HepG2 (cell line): ENCODE results near the gene RTN4. TPM values are rescaled to one million over a fixed set of nuclear protein-coding genes. Genes with fewer than 3 reads are reported as not detected.

ENCODE experiments used
- AHR ChIP-seq: IDR thresholded peaks from 2 replicates; pipeline ENCODE4 v1.6.1; 2018; ENCODE audit warnings: missing genetic modification reagents, missing compliant biosample characterization
- ARID3A ChIP-seq: IDR thresholded peaks from 2 replicates; pipeline ENCODE4 v1.6.1; 2012; ENCODE audit warnings: low read depth, low read length, improper control_type of control experiment
- ASH2L ChIP-seq: fragments of 300-600, 200-600 bp; sonication (generic); IDR thresholded peaks from 2 replicates; pipeline ENCODE4 v1.7.0; 2017; ENCODE audit warnings: low read depth, mild to moderate bottlenecking, moderate library complexity, mixed read lengths, low read length; ENCODE audit not compliant: insufficient read length
- ATF7-NPFF ChIP-seq: sonication (generic); formaldehyde crosslinking; IDR thresholded peaks from 2 replicates; pipeline ENCODE4 v1.8.1; 2023; ENCODE audit warnings: mild to moderate bottlenecking, low read depth, missing genetic modification reagents, moderate library complexity
- BCL6 ChIP-seq: IDR thresholded peaks from 2 replicates; pipeline ENCODE4 v1.6.1; 2016; ENCODE audit warnings: missing genetic modification reagents, missing compliant biosample characterization
- CBX2 ChIP-seq, 2 experiments: fragments of 200-600 bp in 1 of 2; sonication (generic); formaldehyde crosslinking in 1 of 2; IDR thresholded peaks; 2 replicates each; pipeline versions ENCODE4 v1.7.0 to v1.8.1; 2018 to 2022; ENCODE audit warnings: low read depth in 2 of 2, low read length in 1 of 2, mild to moderate bottlenecking in 1 of 2, missing genetic modification reagents in 1 of 2
- CREBL2 ChIP-seq: sonication (generic); formaldehyde crosslinking; IDR thresholded peaks from 2 replicates; pipeline ENCODE4 v1.8.1; 2023; ENCODE audit warnings: missing genetic modification reagents, mild to moderate bottlenecking, borderline replicate concordance
- FOXC1 ChIP-seq: sonication (generic); formaldehyde crosslinking; IDR thresholded peaks from 2 replicates; pipeline ENCODE4 v1.8.0; 2022; ENCODE audit warnings: mild to moderate bottlenecking, missing genetic modification reagents, borderline replicate concordance
- FOXJ3 ChIP-seq: sonication (generic); formaldehyde crosslinking; IDR thresholded peaks from 2 replicates; pipeline ENCODE4 v1.4.0; 2020; ENCODE audit warnings: missing genetic modification reagents, mild to moderate bottlenecking, borderline replicate concordance
- HCFC1 ChIP-seq: fragments of 150-350 bp; IDR thresholded peaks from 2 replicates; pipeline ENCODE4 v1.6.1; 2014; ENCODE audit warnings: low read depth, low read length
- KDM3A ChIP-seq: IDR thresholded peaks from 2 replicates; pipeline ENCODE4 v1.6.1; 2018; ENCODE audit warnings: low read depth, missing compliant biosample characterization
- REL ChIP-seq: sonication (generic); formaldehyde crosslinking; conservative IDR thresholded peaks from 2 replicates; pipeline ENCODE4 v1.8.0; 2022; ENCODE audit warnings: mild to moderate bottlenecking, missing genetic modification reagents, moderate library complexity
- SALL2 ChIP-seq: sonication (generic); formaldehyde crosslinking; IDR thresholded peaks from 2 replicates; pipeline ENCODE4 v1.8.1; 2023; ENCODE audit warnings: mild to moderate bottlenecking, missing genetic modification reagents, inconsistent platforms
- SNAPC4 ChIP-seq: sonication (generic); formaldehyde crosslinking; IDR thresholded peaks from 2 replicates; pipeline ENCODE4 v1.4.0; 2020; ENCODE audit warnings: mild to moderate bottlenecking, missing genetic modification reagents
- SOX5 ChIP-seq: IDR thresholded peaks from 2 replicates; pipeline ENCODE4 v1.6.1; 2016; ENCODE audit warnings: borderline replicate concordance
- XRCC5 ChIP-seq: fragments of 200-400 bp; formaldehyde crosslinking; optimal IDR thresholded peaks from 2 replicates; pipeline ENCODE3; 2017; ENCODE audit warnings: mild to moderate bottlenecking, low read length
- YEATS2 ChIP-seq: sonication (generic); formaldehyde crosslinking; IDR thresholded peaks from 2 replicates; pipeline ENCODE4 v1.4.0; 2020; ENCODE audit warnings: missing genetic modification reagents, borderline replicate concordance
- ZBTB21 ChIP-seq: sonication (generic); formaldehyde crosslinking; IDR thresholded peaks from 2 replicates; pipeline ENCODE4 v1.4.0; 2020; ENCODE audit warnings: missing genetic modification reagents
- ZFP1 ChIP-seq: IDR thresholded peaks from 2 replicates; pipeline ENCODE4 v1.6.1; 2016
- ZNF329 ChIP-seq: sonication (generic); formaldehyde crosslinking; IDR thresholded peaks from 2 replicates; pipeline ENCODE4 v1.9.0; 2021; ENCODE audit warnings: low read depth, mild to moderate bottlenecking, missing genetic modification reagents
- ZNF451 ChIP-seq: sonication (generic); formaldehyde crosslinking; IDR thresholded peaks from 2 replicates; pipeline ENCODE4 v1.5.0; 2020; ENCODE audit warnings: mild to moderate bottlenecking, missing genetic modification reagents
- ZNF570 ChIP-seq: sonication (generic); formaldehyde crosslinking; IDR thresholded peaks from 2 replicates; pipeline ENCODE4 v1.4.0; 2020; ENCODE audit warnings: mild to moderate bottlenecking, missing genetic modification reagents, borderline replicate concordance
- polyA plus RNA-seq, 8 experiments: library from polyadenylated mRNA; depleted of rRNA in 3 of 8; stranded (reverse) in 7 of 8; unstranded in 1 of 8; fragments of >200 nt; fragmentation: Illumina TruSeq in 4 of 8; extraction: Trizol in 4 of 8; gene quantifications; 2 replicates each; pipeline versions ENCODE4 v1.2.1 to v1.2.3, GENCODE V29; 2011 to 2016; ENCODE audit warnings: low read depth in 4 of 8, missing spikeins in 1 of 8, mixed read lengths in 1 of 8; ENCODE audit not compliant: insufficient read depth in 1 of 8
- total RNA-seq, 5 experiments: library from RNA; depleted of rRNA; stranded (reverse); fragments of >200 nt; fragmentation: Illumina TruSeq; extraction: Trizol; gene quantifications; 2 replicates each; pipeline ENCODE4 v1.2.3, GENCODE V29; 2016; ENCODE audit warnings: low read depth in 1 of 5

Gene RTN4
- total and polyA plus RNA-seq, 2 of the 13 experiments (the other 11 are each of a cell fraction or from before 2014, with no cell fraction given) = 98.4 to 133 TPM

- TF ChIP-seq AHR (CRISPR knock-in tag) = peak; percentile 83
- TF ChIP-seq CREBL2 = no peak; the same call in 1 of the 2 replicates
- TF ChIP-seq YEATS2 (CRISPR knock-in tag) = peak; percentile 68; the same call in 1 of the 2 replicates
- peak; percentile 69 for TF ChIP-seq ASH2L
- TF ChIP-seq CBX2 (IDR thresholded peaks at IDR 0.05; ENCODE audit: low read depth, low read length) = no peak
- TF ChIP-seq CBX2 (CRISPR knock-in tag; IDR thresholded peaks at IDR 0.05; ENCODE audit: low read depth) = no peak
- peak; percentile 84; the same call in 1 of the 2 replicates for TF ChIP-seq SALL2 (CRISPR knock-in tag)
- TF ChIP-seq FOXC1 = peak; percentile 93; the same call in 1 of the 2 replicates
- peak; percentile 85; the same call in 1 of the 2 replicates for TF ChIP-seq ZNF451 (CRISPR knock-in tag)
- TF ChIP-seq SOX5 (CRISPR knock-in tag) = peak; percentile 69
- TF ChIP-seq XRCC5 = peak; percentile 78
- peak; percentile 49 for TF ChIP-seq KDM3A (CRISPR knock-in tag)
- peak; percentile 96 for TF ChIP-seq REL (CRISPR knock-in tag)
- no peak; the same call in 1 of the 2 replicates for TF ChIP-seq HCFC1
- TF ChIP-seq ATF7-NPFF = no peak
- 0 out of 2 replicates have a peak, but pooled peaks have one; percentile 16 for TF ChIP-seq FOXJ3 (CRISPR knock-in tag)
- no peak for TF ChIP-seq ZNF329 (CRISPR knock-in tag)
- TF ChIP-seq ARID3A = 0 out of 2 replicates have a peak, but pooled peaks have one; percentile 12
- 0 out of 2 replicates have a peak, but pooled peaks have one; percentile 10 for TF ChIP-seq ZBTB21 (CRISPR knock-in tag)
- 0 out of 2 replicates have a peak, but pooled peaks have one; percentile 43 for TF ChIP-seq SNAPC4
- TF ChIP-seq ZFP1 = no peak
- peak; percentile 48 for TF ChIP-seq BCL6 (CRISPR knock-in tag)
- no peak for TF ChIP-seq ZNF570 (CRISPR knock-in tag)
Measured at GRCh38 chr2:55050100-55050994, at the start of gene RTN4 (continued).
